ENCODE results near the gene SYTL3. TPM values are rescaled to one million over a fixed set of nuclear protein-coding genes. Genes with fewer than 3 reads are reported as not detected.

SYTL3 gene
- total RNA-seq, 1 experiment from 2014 or later, result 7.8 TPM

- intact Hi-C loops (cut with micrococcal nuclease; ENCODE audit: unreplicated experiment), result loop anchor here (2.0 to 10.0 kb wide), 5 partner anchors 25 to 399 kb away; no protein-coding TSS in a partner anchor
- Histone ChIP-seq H3K4me1 (replicated peaks; ENCODE audit: insufficient read depth) (peaks cover 60% of the 10 kb centered on the region), H3K27ac (peak overlapping the region; percentile 94), H3K79me2 (ENCODE audit: low read depth) (peaks cover 41% of the 10 kb centered on the region), H3K4me2 (peak overlapping the region; percentile 70), H3K4me3 (no peak overlapping the region), H3K9me2 (ENCODE audit: insufficient read depth) (no peaks in the 10 kb centered on the region), H4K20me1 (ENCODE audit: insufficient read depth) (no peaks in the 10 kb centered on the region), H2AFZ (no peak overlapping the region), H3K9me3 (ENCODE audit: insufficient read depth, low read depth) (no peaks in the 10 kb centered on the region), H3K36me3 (ENCODE audit: low read depth) (peaks cover 6% of the 10 kb centered on the region; the same call in 1 of the 2 replicates), H3K27me3 (ENCODE audit: insufficient read depth, low read depth) (no peaks in the 10 kb centered on the region), H3F3A (ENCODE audit: insufficient read depth, low read depth) (peaks cover 37% of the 10 kb centered on the region)
- no TSS peak for BruUV-seq (replicated peaks)
- no peak for TF ChIP-seq CTCF (conservative IDR thresholded peaks at IDR 0.05)
- DNase-seq, result no peak
- CTCF ChIA-PET, result interaction anchor here (0.7 kb wide), 1 partner anchor 15 kb away, joined by 3 read pairs; no protein-coding TSS in a partner anchor
- POLR2A ChIA-PET (ENCODE audit: unreplicated experiment), result no interaction called here
Observed at GRCh38 chr6:158705386-158706126, 55.7 kb downstream of the SYTL3 start.

- H3K27me3 ChIP-seq (ENCODE audit: insufficient read depth, low read depth), result no peaks in the 10 kb centered on the region
- H3K79me2 ChIP-seq (ENCODE audit: low read depth), result peaks cover 41% of the 10 kb centered on the region
- H3K4me2 ChIP-seq, result peak overlapping the region; percentile 70
- TF ChIP-seq CTCF (conservative IDR thresholded peaks at IDR 0.05), result peak; percentile 44
- TF ChIP-seq EZH2 (IDR thresholded peaks at IDR 0.05; ENCODE audit: low read depth), result no peak
- H3K4me3 ChIP-seq, result peak overlapping the region; percentile 11; the same call in 1 of the 2 replicates
- H3K27ac ChIP-seq, result peak overlapping the region; percentile 94
- H3K9me2 ChIP-seq (ENCODE audit: insufficient read depth), result no peaks in the 10 kb centered on the region
- H3K9me3 ChIP-seq (ENCODE audit: insufficient read depth, low read depth), result no peaks in the 10 kb centered on the region
- intact Hi-C loops (cut with micrococcal nuclease; ENCODE audit: unreplicated experiment), result loop anchor here (2.0 to 10.0 kb wide), 5 partner anchors 24 to 398 kb away; no protein-coding TSS in a partner anchor
- H3K4me1 ChIP-seq (replicated peaks; ENCODE audit: insufficient read depth), result peaks cover 60% of the 10 kb centered on the region
- no peak for DNase-seq
- no peaks in the 10 kb centered on the region for H4K20me1 ChIP-seq (ENCODE audit: insufficient read depth)
- H3F3A ChIP-seq (ENCODE audit: insufficient read depth, low read depth), result peaks cover 37% of the 10 kb centered on the region
- TSS peak; percentile 81 for BruUV-seq (replicated peaks)
- H2AFZ ChIP-seq, result no peak overlapping the region
- H3K36me3 ChIP-seq (ENCODE audit: low read depth), result peaks cover 6% of the 10 kb centered on the region; the same call in 1 of the 2 replicates
- CTCF ChIA-PET, result interaction anchor here (0.6 to 0.7 kb wide), 2 partner anchors 14 to 573 kb away, joined by 3 read pairs; no protein-coding TSS in a partner anchor
- POLR2A ChIA-PET (ENCODE audit: unreplicated experiment), result interaction anchor here (0.7 kb wide), 1 partner anchor 148 kb away, joined by 5 read pairs; no protein-coding TSS in a partner anchor
Observed at GRCh38 chr6:158706369-158706982, 56.6 kb downstream of the SYTL3 start.

- Histone ChIP-seq H2AFZ (no peak overlapping the region), H3K27ac (peak overlapping the region; percentile 94), H3K9me2 (ENCODE audit: insufficient read depth) (no peaks in the 10 kb centered on the region), H3F3A (ENCODE audit: insufficient read depth, low read depth) (peaks cover 37% of the 10 kb centered on the region), H3K27me3 (ENCODE audit: insufficient read depth, low read depth) (no peaks in the 10 kb centered on the region), H3K9me3 (ENCODE audit: insufficient read depth, low read depth) (no peaks in the 10 kb centered on the region), H3K79me2 (ENCODE audit: low read depth) (peaks cover 41% of the 10 kb centered on the region), H3K36me3 (ENCODE audit: low read depth) (peaks cover 6% of the 10 kb centered on the region; the same call in 1 of the 2 replicates), H3K4me1 (replicated peaks; ENCODE audit: insufficient read depth) (peaks cover 60% of the 10 kb centered on the region), H3K4me2 (peak overlapping the region; percentile 70), H3K4me3 (peak overlapping the region; percentile 60; the same call in 1 of the 2 replicates), H4K20me1 (ENCODE audit: insufficient read depth) (no peaks in the 10 kb centered on the region)
- no TSS peak for BruUV-seq (replicated peaks)
- ChIA-PET CTCF (interaction anchor here (0.6 to 0.7 kb wide), 3 partner anchors 293 to 574 kb away, joined by 3 to 4 read pairs (median 3); partner anchors contain the start of gene RSPH3), POLR2A (ENCODE audit: unreplicated experiment) (interaction anchor here (0.6 to 0.7 kb wide), 2 partner anchors 112 to 147 kb away, joined by 4 to 5 read pairs; no protein-coding TSS in a partner anchor)
- DNase-seq, result peak; percentile 67 to 95
- TF ChIP-seq CTCF (conservative IDR thresholded peaks at IDR 0.05), result no peak
- TF ChIP-seq EZH2 (IDR thresholded peaks at IDR 0.05; ENCODE audit: low read depth), result no peak
- intact Hi-C loops (cut with micrococcal nuclease; ENCODE audit: unreplicated experiment), result loop anchor here (2.0 to 10.0 kb wide), 5 partner anchors 24 to 398 kb away; no protein-coding TSS in a partner anchor
Observed at GRCh38 chr6:158707120-158707820, 57.4 kb downstream of the SYTL3 start.
